ENCODE measurements around the gene MTERF1.

- TF ChIP-seq CTCF (IDR thresholded peaks at IDR 0.05), result no peak
- no peak for TF ChIP-seq POLR2A (IDR thresholded peaks at IDR 0.05)
These were observed 15.0 kb downstream of the MTERF1 start for GRCh38 chr7:91865511-91865910.

All from gastroesophageal sphincter (tissue), 3 donors.